K562 (cell line): Measurements from ENCODE around the gene PIRT. TPM values are rescaled to one million over a fixed set of nuclear protein-coding genes. Genes with fewer than 3 reads are reported as not detected.
A peak's percentile ranks its signal among the peaks of the same experiment; 100 is the strongest.

Source experiments
- ATAC-seq: fragments of 200-7000 bp; cut with Tn5 transposase; 3 replicates; pipeline ENCODE4 v1.9.1; 2020; ENCODE audit warnings: moderate library complexity
- BruUV-seq: library from RNA; stranded (reverse); fragments of 400-500 nt; replicated peaks from 2 replicates; lab custom pipeline; 2021; lab: Mats Ljungman, UMichigan
- CTCF ChIA-PET: fragments of 300-600 bp; formaldehyde crosslinking; extraction: SDS; loops from one replicate; lab custom pipeline; 2021; ENCODE audit warnings: low intra/inter-chr PET ratio; lab: Yijun Ruan, JAX
- POLR2A ChIA-PET: fragments of 300-600, 350-650 bp; sonication (Branson Sonifier 250); formaldehyde crosslinking; extraction: SDS; loops from one replicate; lab custom pipeline; 2021; ENCODE audit warnings: antibody characterized with exemption, inconsistent platforms; lab: Yijun Ruan, JAX
- DNase-seq, 4 experiments: peaks; one replicate each; pipeline versions ENCODE4 v3.0.0 to v3.0.0-alpha.2; 2011 to 2018; ENCODE audit warnings: low spot score in 3 of 4, mixed read lengths in 3 of 4; ENCODE audit errors: extremely low read depth in 1 of 4
- FAIRE-seq: peaks from 2 replicates; lab custom pipeline; 2011; peaks lifted over from hg19 to GRCh38; lab: Jason Lieb, UNC
- H2AFZ ChIP-seq: 2 replicates; pipeline ENCODE4 v1.6.0; 2011; ENCODE audit warnings: low read depth, low read length, control low read depth, inconsistent platforms
- H3K27ac ChIP-seq: fragments of 200-600 bp; 3 replicates; pipeline ENCODE4 v1.8.0; 2011; ENCODE audit warnings: low read depth, mild to moderate bottlenecking, control low read depth, inconsistent platforms, low read length, moderate library complexity, mixed read lengths; ENCODE audit errors: extremely low read depth
- H3K27me3 ChIP-seq, 2 experiments: fragments of 300-600 bp in 1 of 2; 2 replicates in 1 of 2; 3 replicates in 1 of 2; pipeline versions ENCODE4 v1.6.0 to v1.8.0; 2011; ENCODE audit warnings: inconsistent platforms in 2 of 2, low read length in 2 of 2, mild to moderate bottlenecking in 1 of 2, mixed read lengths in 1 of 2, moderate library complexity in 1 of 2; ENCODE audit not compliant: control insufficient read depth in 2 of 2, insufficient read depth in 2 of 2
- H3K36me3 ChIP-seq: fragments of 300-600 bp; 3 replicates; pipeline ENCODE4 v1.8.0; 2011; ENCODE audit warnings: mild to moderate bottlenecking, low read length, inconsistent platforms; ENCODE audit not compliant: control insufficient read depth, insufficient read depth
- H3K4me1 ChIP-seq, 2 experiments: fragments of 200-600 bp in 1 of 2; replicated peaks in 1 of 2; 2 replicates in 1 of 2; 3 replicates in 1 of 2; pipeline versions ENCODE4 v1.5.1 to v1.8.0; 2011; ENCODE audit warnings: inconsistent platforms in 2 of 2, low read length in 2 of 2, mild to moderate bottlenecking in 1 of 2, mixed read lengths in 1 of 2, moderate library complexity in 1 of 2; ENCODE audit not compliant: control insufficient read depth in 2 of 2, insufficient read depth in 2 of 2
- H3K4me2 ChIP-seq: 2 replicates; pipeline ENCODE4 v1.6.1; 2011; ENCODE audit warnings: low read length, control low read depth, inconsistent platforms, mixed read lengths; ENCODE audit not compliant: insufficient read depth
- H3K4me3 ChIP-seq: fragments of 200-600 bp; sonication (generic), shearing (Covaris generic); 2 replicates; pipeline ENCODE4 v1.5.1; 2016; ENCODE audit warnings: control low read depth, inconsistent platforms
- H3K79me2 ChIP-seq: fragments of 200-600 bp; 3 replicates; pipeline ENCODE4 v1.8.0; 2011; ENCODE audit warnings: low read length, inconsistent platforms; ENCODE audit not compliant: control insufficient read depth, insufficient read depth
- H3K9ac ChIP-seq, 2 experiments: 2 replicates each; pipeline versions ENCODE4 v1.6.0 to v1.6.1; 2011; ENCODE audit warnings: low read depth in 2 of 2, low read length in 2 of 2, control low read depth in 1 of 2, inconsistent platforms in 1 of 2, mild to moderate bottlenecking in 1 of 2, mixed read lengths in 1 of 2; ENCODE audit not compliant: insufficient read depth in 1 of 2
- H3K9me1 ChIP-seq: one replicate; pipeline ENCODE4 v1.6.0; 2011; ENCODE audit warnings: inconsistent platforms, mild to moderate bottlenecking, low read length, moderate library complexity; ENCODE audit not compliant: control insufficient read depth, insufficient read depth
- H3K9me3 ChIP-seq: replicated peaks from 2 replicates; pipeline ENCODE4 v1.5.1; 2011; ENCODE audit warnings: low read depth, low read length, inconsistent platforms; ENCODE audit not compliant: control insufficient read depth, insufficient read depth
- H4K20me1 ChIP-seq: replicated peaks from 2 replicates; pipeline ENCODE4 v1.6.1; 2011; ENCODE audit warnings: low read length, inconsistent platforms, mixed read lengths; ENCODE audit not compliant: control insufficient read depth, insufficient read depth
- FUS ChIP-seq: fragments of 200-400 bp; formaldehyde crosslinking; optimal IDR thresholded peaks from 2 replicates; pipeline ENCODE3; 2017; ENCODE audit warnings: low read depth, low read length
- GABPA ChIP-seq: fragments of 200-800 bp; sonication (Bioruptor generic); conservative IDR thresholded peaks from 2 replicates; pipeline ENCODE4 v1.6.1; 2016; ENCODE audit warnings: low read depth, missing genetic modification characterization, missing compliant biosample characterization
- LCOR ChIP-seq: sonication (generic); formaldehyde crosslinking; IDR thresholded peaks from 2 replicates; pipeline ENCODE4 v1.8.0; 2022; ENCODE audit warnings: mild to moderate bottlenecking, missing genetic modification reagents
- NCOA4 ChIP-seq: fragments of 450-650 bp; IDR thresholded peaks from 2 replicates; pipeline ENCODE4 v1.6.1; 2018; ENCODE audit warnings: mild to moderate bottlenecking; ENCODE audit not compliant: partially characterized antibody
- NRF1 ChIP-seq, 2 experiments: fragments of 450-650 bp; IDR thresholded peaks in 1 of 2; conservative IDR thresholded peaks in 1 of 2; 2 replicates each; pipeline ENCODE4 v1.6.1; 2014; ENCODE audit warnings: mild to moderate bottlenecking in 2 of 2
- ZNF431 ChIP-seq: sonication (generic); formaldehyde crosslinking; IDR thresholded peaks from 2 replicates; pipeline ENCODE4 v1.8.0; 2022; ENCODE audit warnings: mild to moderate bottlenecking, missing genetic modification reagents
- WGBS: fragments of 100-300 bp; shearing (Covaris generic); methylation state at CpG from one replicate; pipeline ENCODE4 v1.1.6; 2016; ENCODE audit warnings: low coverage, mixed read lengths; ENCODE audit not compliant: insufficient coverage; ENCODE audit errors: missing lambda C conversion rate; 5-methylcytosine and 5-hydroxymethylcytosine counted together
- in situ Hi-C: fragments of 300-500 bp; cut with MboI; formaldehyde crosslinking; loops from 4 replicates; pipeline ENCODE4 v1.15.0; 2018; ENCODE audit warnings: inconsistent platforms, mixed read lengths
- intact Hi-C: fragments of 100-400 bp; cut with micrococcal nuclease; formaldehyde crosslinking; loops from 2 replicates; pipeline ENCODE4 v1.14.2; 2022
- polyA plus RNA-seq, 8 experiments: library from polyadenylated mRNA; depleted of rRNA in 4 of 8; stranded (reverse) in 5 of 8; unstranded in 3 of 8; fragments of >200 nt; fragmentation: Nextera tagmentation in 2 of 8; fragmentation: Illumina TruSeq in 1 of 8; extraction: Ambion mirVana in 2 of 8; extraction: Trizol in 1 of 8; gene quantifications; 2 replicates each; pipeline versions ENCODE4 v1.2.1 to v1.2.3, GENCODE V29; 2011 to 2014; ENCODE audit warnings: inconsistent platforms in 1 of 8, missing spikeins in 1 of 8
- total RNA-seq, 7 experiments: library from RNA; depleted of rRNA in 6 of 7; stranded (reverse); fragments of >200 nt in 6 of 7; fragmentation: Illumina TruSeq in 2 of 7; extraction: Trizol in 2 of 7; gene quantifications; 2 replicates each; pipeline versions ENCODE4 v1.2.1 to v1.2.3, GENCODE V29; 2011 to 2021; ENCODE audit warnings: low replicate concordance in 1 of 7

PIRT gene
- total and polyA plus RNA-seq, 9 of the 15 experiments (the other 6 are each of a cell fraction or from before 2014, with no cell fraction given) = not detected

DNA sequence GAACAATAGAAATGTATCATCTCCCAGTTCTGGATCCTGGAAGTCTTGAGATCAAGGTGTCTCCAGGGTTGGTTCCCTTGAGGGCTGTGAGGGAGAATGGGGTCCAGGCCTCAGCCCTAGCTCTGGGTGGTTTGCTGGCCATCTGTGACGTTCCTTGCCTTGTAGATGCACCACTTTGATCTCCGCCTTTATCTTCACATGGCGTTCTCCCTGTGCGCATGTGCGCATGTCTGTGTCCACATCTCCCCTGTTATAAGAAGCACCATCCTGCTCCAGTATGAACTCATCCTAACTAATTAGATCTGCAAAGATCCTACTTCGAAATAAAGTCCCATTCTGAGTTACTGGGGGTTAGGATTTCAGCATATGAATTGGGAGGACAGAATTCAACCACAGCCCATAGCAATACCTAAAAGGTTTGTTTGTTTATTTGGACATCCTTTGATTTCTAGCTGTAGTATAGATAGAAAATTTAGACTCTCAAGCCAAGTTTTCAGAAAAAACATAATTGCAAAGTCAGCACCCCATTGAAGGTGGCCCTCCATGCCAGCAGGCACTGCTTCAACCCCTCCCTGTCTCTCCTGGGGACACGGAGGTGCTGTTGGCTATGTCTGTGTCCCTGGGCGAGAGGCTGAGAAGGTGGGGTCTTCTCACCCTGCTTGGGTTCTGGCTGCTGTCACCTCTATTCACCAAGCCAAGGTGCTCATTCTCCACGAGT, 31.2 kb downstream of the PIRT start:
- POLR2A ChIA-PET = no interaction called here
- Histone ChIP-seq H3K36me3 (no peaks in the 10 kb centered on the region), H3K9me1 (no peaks in the 10 kb centered on the region), H3K4me3 (no peak overlapping the region), H3K9me3 (no peaks in the 10 kb centered on the region), H3K79me2 (no peaks in the 10 kb centered on the region), H3K4me1 (no peaks in the 10 kb centered on the region; a peak in 1 of 5 replicates)
- ATAC-seq = no peak
- FAIRE-seq = no peak
- no TSS peak for BruUV-seq
- 0 out of 4 replicates have a peak, but pooled peaks of 1 of the 2 experiments have one; percentile 16 for TF ChIP-seq NRF1 (conservative IDR thresholded peaks at IDR 0.05 in 1 of 2, IDR thresholded peaks at IDR 0.05 in 1 of 2)
- TF ChIP-seq FUS = no peak
- TF ChIP-seq, all 486 proteins: peak for 1
- 14% methylated on average over 9 of the region's 9 CpGs for WGBS
- no peak overlapping the region for H3K4me2 ChIP-seq
- peaks cover 0 to 30% of the 10 kb centered on the region in 2 experiments; a peak in 2 of 5 replicates for H3K27me3 ChIP-seq
- no peak overlapping the region for H2AFZ ChIP-seq
- intact Hi-C loops = no loop called here
- CTCF ChIA-PET = no interaction called here
- in situ Hi-C loops = no loop called here
- no peak for DNase-seq
- no peak overlapping the region for H3K9ac ChIP-seq
- H3K27ac ChIP-seq = no peak overlapping the region
- no peaks in the 10 kb centered on the region for H4K20me1 ChIP-seq

- DNase-seq (no peak), FAIRE-seq (no peak), ATAC-seq (no peak)
- intact Hi-C loops (no loop called here), in situ Hi-C loops (no loop called here)
- Histone ChIP-seq H3K4me1 (no peaks in the 10 kb centered on the region; a peak in 1 of 5 replicates), H2AFZ (no peak overlapping the region), H3K27me3 (peaks cover 0 to 30% of the 10 kb centered on the region in 2 experiments; a peak in 2 of 5 replicates), H3K9me3 (no peaks in the 10 kb centered on the region), H3K4me3 (no peak overlapping the region), H3K4me2 (no peak overlapping the region), H3K36me3 (no peaks in the 10 kb centered on the region), H3K9ac (no peak overlapping the region), H3K27ac (no peak overlapping the region), H3K9me1 (no peaks in the 10 kb centered on the region), H3K79me2 (no peaks in the 10 kb centered on the region), H4K20me1 (no peaks in the 10 kb centered on the region)
- TF ChIP-seq GABPA (tag) (no peak), NCOA4 (no peak), ZNF431 (no peak), LCOR (no peak)
- ChIA-PET CTCF (no interaction called here), POLR2A (no interaction called here)
- WGBS = 0% methylated on average over 6 of the region's 6 CpGs
- no TSS peak for BruUV-seq
Measured at GRCh38 chr17:10805911-10806310, 32.0 kb downstream of the PIRT start.
